Measurements from ENCODE around the gene STK40.

- TF ChIP-seq, protein P1, sequence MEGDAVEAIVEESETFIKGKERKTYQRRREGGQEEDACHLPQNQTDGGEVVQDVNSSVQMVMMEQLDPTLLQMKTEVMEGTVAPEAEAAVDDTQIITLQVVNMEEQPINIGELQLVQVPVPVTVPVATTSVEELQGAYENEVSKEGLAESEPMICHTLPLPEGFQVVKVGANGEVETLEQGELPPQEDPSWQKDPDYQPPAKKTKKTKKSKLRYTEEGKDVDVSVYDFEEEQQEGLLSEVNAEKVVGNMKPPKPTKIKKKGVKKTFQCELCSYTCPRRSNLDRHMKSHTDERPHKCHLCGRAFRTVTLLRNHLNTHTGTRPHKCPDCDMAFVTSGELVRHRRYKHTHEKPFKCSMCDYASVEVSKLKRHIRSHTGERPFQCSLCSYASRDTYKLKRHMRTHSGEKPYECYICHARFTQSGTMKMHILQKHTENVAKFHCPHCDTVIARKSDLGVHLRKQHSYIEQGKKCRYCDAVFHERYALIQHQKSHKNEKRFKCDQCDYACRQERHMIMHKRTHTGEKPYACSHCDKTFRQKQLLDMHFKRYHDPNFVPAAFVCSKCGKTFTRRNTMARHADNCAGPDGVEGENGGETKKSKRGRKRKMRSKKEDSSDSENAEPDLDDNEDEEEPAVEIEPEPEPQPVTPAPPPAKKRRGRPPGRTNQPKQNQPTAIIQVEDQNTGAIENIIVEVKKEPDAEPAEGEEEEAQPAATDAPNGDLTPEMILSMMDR (IDR thresholded peaks at IDR 0.05): no peak
- no peak for TF ChIP-seq POLR2A (IDR thresholded peaks at IDR 0.05)
Measured at GRCh38 chr1:36389261-36389660, 3.5 kb upstream of the STK40 start.

Measured in upper lobe of left lung (tissue), 4 donors.